H1 (cell line): Measurements from ENCODE around the gene IPO9.

Source experiments
- CREB1 ChIP-seq: IDR thresholded peaks from 2 replicates; pipeline ENCODE4 v1.6.1; 2012; ENCODE audit warnings: inconsistent platforms
- SIN3A ChIP-seq, 2 experiments: IDR thresholded peaks in 1 of 2; conservative IDR thresholded peaks in 1 of 2; 2 replicates each; pipeline ENCODE4 v1.6.1; 2011 to 2012; ENCODE audit warnings: low read length in 2 of 2, improper control_type of control experiment in 1 of 2, low read depth in 1 of 2, mild to moderate bottlenecking in 1 of 2
- TAF1 ChIP-seq: IDR thresholded peaks from 2 replicates; pipeline ENCODE4 v1.6.1; 2011; ENCODE audit warnings: mild to moderate bottlenecking, low read depth, low read length
- USF2 ChIP-seq: IDR thresholded peaks from 2 replicates; pipeline ENCODE4 v1.6.1; 2011; ENCODE audit warnings: low read length, improper control_type of control experiment

- no peak for TF ChIP-seq SIN3A (conservative IDR thresholded peaks at IDR 0.05 in 1 of 2, IDR thresholded peaks at IDR 0.05 in 1 of 2; ENCODE audit: low read depth in 1 of 2, low read length in 2 of 2)
- no peak for TF ChIP-seq CREB1
- no peak for TF ChIP-seq USF2
- no peak for TF ChIP-seq TAF1
Measured at GRCh38 chr1:201900476-201900875, 71.5 kb downstream of the IPO9 start.
